GM12875 (cell line): Measurements from ENCODE around the gene PCDH19.

Experiments used
- H3K4me3 ChIP-seq: one replicate; pipeline ENCODE4 v1.5.1; 2011; ENCODE audit warnings: low read depth, low read length, control low read depth
- TF ChIP-seq, protein P1 (sequence below): IDR thresholded peaks from 2 replicates; pipeline ENCODE4 v1.5.1; 2011; ENCODE audit warnings: low read depth, mild to moderate bottlenecking, control low read depth, inconsistent platforms, low read length, moderate library complexity, borderline replicate concordance; ENCODE audit not compliant: insufficient read depth

PCDH19 gene

DNA sequence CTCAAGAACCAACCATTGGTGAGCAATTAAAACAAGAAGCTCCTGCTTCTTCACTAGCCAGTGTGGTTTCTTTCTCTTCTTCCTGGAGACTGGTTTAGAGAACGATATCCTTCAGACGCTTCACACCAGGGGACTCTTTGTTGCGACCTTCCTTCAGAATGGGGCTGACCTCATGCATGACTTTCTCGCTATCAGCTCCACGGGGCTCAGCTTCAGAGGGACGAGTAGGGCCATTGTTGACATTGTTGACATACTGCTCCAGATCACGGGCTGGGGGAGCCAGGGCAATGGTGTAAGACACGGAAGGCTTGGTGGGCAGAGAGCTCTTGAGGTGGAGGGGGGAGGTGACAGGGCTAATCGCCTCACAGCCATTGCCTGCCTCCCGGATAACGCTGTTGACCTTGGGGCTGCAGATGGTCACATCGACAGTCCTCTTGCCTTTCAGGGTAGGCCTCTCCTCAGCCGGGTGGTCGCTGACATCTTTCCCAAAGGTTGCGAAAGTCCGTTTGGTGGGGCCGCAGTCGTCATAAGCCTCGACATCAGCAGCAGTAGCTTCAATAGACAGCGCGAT is 113.8 kb downstream of the PCDH19 start:
- H3K4me3 ChIP-seq, result no peak overlapping the region
- TF ChIP-seq, protein P1, sequence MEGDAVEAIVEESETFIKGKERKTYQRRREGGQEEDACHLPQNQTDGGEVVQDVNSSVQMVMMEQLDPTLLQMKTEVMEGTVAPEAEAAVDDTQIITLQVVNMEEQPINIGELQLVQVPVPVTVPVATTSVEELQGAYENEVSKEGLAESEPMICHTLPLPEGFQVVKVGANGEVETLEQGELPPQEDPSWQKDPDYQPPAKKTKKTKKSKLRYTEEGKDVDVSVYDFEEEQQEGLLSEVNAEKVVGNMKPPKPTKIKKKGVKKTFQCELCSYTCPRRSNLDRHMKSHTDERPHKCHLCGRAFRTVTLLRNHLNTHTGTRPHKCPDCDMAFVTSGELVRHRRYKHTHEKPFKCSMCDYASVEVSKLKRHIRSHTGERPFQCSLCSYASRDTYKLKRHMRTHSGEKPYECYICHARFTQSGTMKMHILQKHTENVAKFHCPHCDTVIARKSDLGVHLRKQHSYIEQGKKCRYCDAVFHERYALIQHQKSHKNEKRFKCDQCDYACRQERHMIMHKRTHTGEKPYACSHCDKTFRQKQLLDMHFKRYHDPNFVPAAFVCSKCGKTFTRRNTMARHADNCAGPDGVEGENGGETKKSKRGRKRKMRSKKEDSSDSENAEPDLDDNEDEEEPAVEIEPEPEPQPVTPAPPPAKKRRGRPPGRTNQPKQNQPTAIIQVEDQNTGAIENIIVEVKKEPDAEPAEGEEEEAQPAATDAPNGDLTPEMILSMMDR, result no peak

DNA sequence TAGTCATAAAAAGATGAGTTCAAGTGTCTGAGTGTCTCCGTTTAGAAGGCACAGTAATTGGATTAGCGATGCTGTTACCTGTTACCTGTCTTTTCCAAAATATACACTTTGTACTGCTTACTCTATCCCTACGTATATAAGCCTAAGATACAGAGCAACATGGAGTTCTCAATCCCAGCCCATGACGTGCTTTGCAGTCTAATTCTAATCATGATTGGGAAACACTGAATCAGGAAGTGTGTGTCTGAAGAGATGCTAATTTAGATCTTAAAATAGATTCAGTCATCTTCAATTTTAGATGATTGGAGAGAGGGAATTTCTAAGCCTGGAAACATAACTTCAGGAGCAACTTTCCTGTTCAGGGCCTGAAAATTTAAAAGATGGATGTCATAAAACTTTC is 115.1 kb downstream of the PCDH19 start:
- TF ChIP-seq, protein P1, result no peak
- H3K4me3 ChIP-seq, result no peak overlapping the region

GRCh38 chrX:100289066-100289558 is 121.0 kb downstream of the PCDH19 start:
- H3K4me3 ChIP-seq, result no peak overlapping the region
- TF ChIP-seq, protein P1, result no peak

GRCh38 chrX:100277231-100277630 is 132.8 kb downstream of the PCDH19 start:
- H3K4me3 ChIP-seq, result no peak overlapping the region
- TF ChIP-seq, protein P1, result no peak

GRCh38 chrX:100274916-100275315 is 135.2 kb downstream of the PCDH19 start:
- H3K4me3 ChIP-seq, result no peak overlapping the region
- TF ChIP-seq, protein P1, result no peak

- TF ChIP-seq, protein P1, result no peak
Observed at GRCh38 chrX:100265179-100265578, 144.9 kb downstream of the PCDH19 start.

DNA sequence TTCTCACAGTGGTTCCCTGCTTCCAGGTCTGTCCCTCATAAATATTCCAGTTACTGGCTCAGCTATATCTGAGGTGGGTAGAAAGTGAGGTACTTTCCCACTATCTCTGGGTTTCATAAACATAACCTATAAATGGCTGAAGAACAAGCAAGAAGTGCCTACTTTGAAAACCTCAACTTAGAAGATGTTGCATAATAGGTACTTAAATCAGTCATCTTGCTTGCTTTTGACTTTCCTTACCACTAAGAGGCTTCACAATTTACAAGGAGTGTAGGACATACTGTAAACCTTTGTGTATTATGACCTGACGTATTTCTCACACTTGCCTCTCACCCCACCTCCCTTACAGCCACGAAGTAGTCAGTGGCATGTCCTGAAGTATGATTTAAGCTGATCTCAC is 145.9 kb downstream of the PCDH19 start:
- H3K4me3 ChIP-seq, result no peak overlapping the region
- TF ChIP-seq, protein P1, result no peak

More at GRCh38 chrX:100265179-100265578, 144.9 kb downstream of the PCDH19 start:
- H3K4me3 ChIP-seq, result no peak overlapping the region
